MM.1S (cell line): ENCODE measurements around the gene SDHAF1.

Experiments used
- EZH2 ChIP-seq: fragments of 300-600 bp; sonication (generic); optimal IDR thresholded peaks from 2 replicates; pipeline ENCODE3; 2017; ENCODE audit warnings: low read depth, mild to moderate bottlenecking, antibody characterized with exemption, low read length, mixed read lengths
- EZH2phosphoT487 ChIP-seq: fragments of 300-600 bp; sonication (generic); IDR thresholded peaks from 2 replicates; pipeline ENCODE4 v1.6.1; 2018; ENCODE audit warnings: antibody characterized with exemption, low read length

DNA sequence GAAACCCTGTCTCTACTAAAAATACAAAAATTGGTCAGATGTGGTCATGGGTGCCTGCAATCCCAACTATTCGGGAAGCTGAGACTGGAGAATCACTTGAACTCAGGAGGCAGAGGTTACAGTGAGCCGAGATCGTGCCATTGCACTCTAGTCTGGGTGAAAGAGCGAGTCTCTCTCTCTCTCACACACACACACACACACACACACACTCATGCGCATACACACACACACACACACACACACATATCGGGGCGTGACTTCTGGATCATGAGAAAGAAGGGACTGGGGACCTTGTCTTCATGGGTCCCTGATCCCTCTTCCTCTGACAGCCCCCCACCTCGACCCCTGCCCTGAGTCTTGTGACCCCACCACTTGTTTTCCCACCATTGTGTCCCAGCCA is 11.8 kb upstream of the SDHAF1 start:
- TF ChIP-seq EZH2 (no peak), EZH2phosphoT487 (no peak)
